ENCODE measurements around the gene CHRM2.

DNA sequence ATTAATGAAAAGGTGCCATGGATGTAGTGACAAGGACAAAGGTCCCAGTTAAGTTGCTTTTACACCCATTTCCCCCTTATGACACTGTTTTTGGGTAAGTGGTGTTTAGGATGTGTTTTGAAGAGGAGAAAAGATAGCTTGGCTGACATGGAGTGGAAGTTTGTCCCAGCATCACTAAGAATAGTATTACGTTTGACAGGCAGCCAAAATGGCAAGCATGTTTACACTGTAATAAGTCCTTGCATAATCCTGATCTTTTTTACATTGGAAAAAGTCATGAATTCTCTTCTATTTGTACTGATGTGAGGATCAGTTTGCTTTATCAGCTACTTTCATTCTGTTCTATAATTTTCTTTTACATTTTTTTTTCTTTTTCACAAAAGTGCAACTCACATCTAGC lies 137.8 kb downstream of the CHRM2 start:
- TF ChIP-seq RCOR1 (IDR thresholded peaks at IDR 0.05; ENCODE audit: low read length) (no peak), SIN3A (IDR thresholded peaks at IDR 0.05; ENCODE audit: borderline replicate concordance, low read depth, low read length) (no peak), GABPA (IDR thresholded peaks at IDR 0.05; ENCODE audit: low read depth) (no peak), RAD21 (IDR thresholded peaks at IDR 0.05; ENCODE audit: low read length) (no peak), NRF1 (IDR thresholded peaks at IDR 0.05; ENCODE audit: low read depth, low read length) (no peak), RFX5 (IDR thresholded peaks at IDR 0.05; ENCODE audit: low read length) (no peak), EP300 (IDR thresholded peaks at IDR 0.05; ENCODE audit: borderline replicate concordance in 1 of 2, low read depth in 1 of 2, low read length in 1 of 2) (no peak)
- TF ChIP-seq, protein P1, sequence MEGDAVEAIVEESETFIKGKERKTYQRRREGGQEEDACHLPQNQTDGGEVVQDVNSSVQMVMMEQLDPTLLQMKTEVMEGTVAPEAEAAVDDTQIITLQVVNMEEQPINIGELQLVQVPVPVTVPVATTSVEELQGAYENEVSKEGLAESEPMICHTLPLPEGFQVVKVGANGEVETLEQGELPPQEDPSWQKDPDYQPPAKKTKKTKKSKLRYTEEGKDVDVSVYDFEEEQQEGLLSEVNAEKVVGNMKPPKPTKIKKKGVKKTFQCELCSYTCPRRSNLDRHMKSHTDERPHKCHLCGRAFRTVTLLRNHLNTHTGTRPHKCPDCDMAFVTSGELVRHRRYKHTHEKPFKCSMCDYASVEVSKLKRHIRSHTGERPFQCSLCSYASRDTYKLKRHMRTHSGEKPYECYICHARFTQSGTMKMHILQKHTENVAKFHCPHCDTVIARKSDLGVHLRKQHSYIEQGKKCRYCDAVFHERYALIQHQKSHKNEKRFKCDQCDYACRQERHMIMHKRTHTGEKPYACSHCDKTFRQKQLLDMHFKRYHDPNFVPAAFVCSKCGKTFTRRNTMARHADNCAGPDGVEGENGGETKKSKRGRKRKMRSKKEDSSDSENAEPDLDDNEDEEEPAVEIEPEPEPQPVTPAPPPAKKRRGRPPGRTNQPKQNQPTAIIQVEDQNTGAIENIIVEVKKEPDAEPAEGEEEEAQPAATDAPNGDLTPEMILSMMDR (IDR thresholded peaks at IDR 0.05) = no peak
